ENCODE measurements around the gene ADCYAP1R1. TPM values are rescaled to one million over a fixed set of nuclear protein-coding genes. Genes with fewer than 3 reads are reported as not detected.

ADCYAP1R1 gene
- total RNA-seq, 1 donor from 2014 or later = not detected

DNA sequence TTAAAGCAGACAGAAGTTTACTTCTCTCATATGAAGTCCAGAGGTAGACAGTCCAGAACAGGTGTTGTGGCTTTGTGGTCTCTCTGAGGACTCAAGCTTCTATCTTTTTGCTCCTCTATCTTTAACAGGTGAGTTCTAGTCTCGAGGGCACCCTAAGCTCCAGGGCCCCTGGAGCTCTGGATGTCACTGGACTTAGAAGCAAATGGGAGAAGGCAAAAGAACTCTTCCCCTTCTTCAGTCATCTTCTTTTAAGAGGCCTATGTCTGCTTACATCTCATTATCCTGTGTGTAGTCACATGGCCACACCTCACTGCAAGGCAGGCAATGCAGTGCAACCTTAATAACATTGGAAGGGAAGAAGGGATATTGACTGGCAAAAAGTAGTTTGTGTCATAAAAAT lies 61.6 kb downstream of the ADCYAP1R1 start:
- no peak for DNase-seq (ENCODE audit: low spot score, unreplicated experiment)
- Mint-ChIP-seq H3K9me3 (ENCODE audit: low read depth) (no peaks in the 10 kb centered on the region), H3K27me3 (peaks cover 29% of the 10 kb centered on the region), H3K4me3 (ENCODE audit: low read depth) (no peak overlapping the region), H3K27ac (no peak overlapping the region), H3K36me3 (ENCODE audit: insufficient read depth) (no peaks in the 10 kb centered on the region), H3K4me1 (ENCODE audit: low read depth) (no peaks in the 10 kb centered on the region)
- TF ChIP-seq, protein P1, sequence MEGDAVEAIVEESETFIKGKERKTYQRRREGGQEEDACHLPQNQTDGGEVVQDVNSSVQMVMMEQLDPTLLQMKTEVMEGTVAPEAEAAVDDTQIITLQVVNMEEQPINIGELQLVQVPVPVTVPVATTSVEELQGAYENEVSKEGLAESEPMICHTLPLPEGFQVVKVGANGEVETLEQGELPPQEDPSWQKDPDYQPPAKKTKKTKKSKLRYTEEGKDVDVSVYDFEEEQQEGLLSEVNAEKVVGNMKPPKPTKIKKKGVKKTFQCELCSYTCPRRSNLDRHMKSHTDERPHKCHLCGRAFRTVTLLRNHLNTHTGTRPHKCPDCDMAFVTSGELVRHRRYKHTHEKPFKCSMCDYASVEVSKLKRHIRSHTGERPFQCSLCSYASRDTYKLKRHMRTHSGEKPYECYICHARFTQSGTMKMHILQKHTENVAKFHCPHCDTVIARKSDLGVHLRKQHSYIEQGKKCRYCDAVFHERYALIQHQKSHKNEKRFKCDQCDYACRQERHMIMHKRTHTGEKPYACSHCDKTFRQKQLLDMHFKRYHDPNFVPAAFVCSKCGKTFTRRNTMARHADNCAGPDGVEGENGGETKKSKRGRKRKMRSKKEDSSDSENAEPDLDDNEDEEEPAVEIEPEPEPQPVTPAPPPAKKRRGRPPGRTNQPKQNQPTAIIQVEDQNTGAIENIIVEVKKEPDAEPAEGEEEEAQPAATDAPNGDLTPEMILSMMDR (IDR thresholded peaks at IDR 0.05; ENCODE audit: unreplicated experiment) = no peak

- Mint-ChIP-seq H3K4me3 (ENCODE audit: low read depth) (no peak overlapping the region), H3K36me3 (ENCODE audit: insufficient read depth) (no peaks in the 10 kb centered on the region), H3K27ac (no peak overlapping the region), H3K4me1 (ENCODE audit: low read depth) (no peaks in the 10 kb centered on the region), H3K27me3 (peaks cover 30% of the 10 kb centered on the region), H3K9me3 (ENCODE audit: low read depth) (no peaks in the 10 kb centered on the region)
- peak; percentile 40 for DNase-seq (ENCODE audit: low spot score, unreplicated experiment)
- TF ChIP-seq, protein P1 (IDR thresholded peaks at IDR 0.05; ENCODE audit: unreplicated experiment) = no peak
Measured at GRCh38 chr7:31114593-31115343, 62.7 kb downstream of the ADCYAP1R1 start.

GRCh38 chr7:31116615-31117014 lies 64.5 kb downstream of the ADCYAP1R1 start:
- Mint-ChIP-seq H3K27me3 (peaks cover 34% of the 10 kb centered on the region), H3K9me3 (ENCODE audit: low read depth) (no peaks in the 10 kb centered on the region), H3K4me3 (ENCODE audit: low read depth) (no peak overlapping the region), H3K4me1 (ENCODE audit: low read depth) (no peaks in the 10 kb centered on the region), H3K27ac (no peak overlapping the region), H3K36me3 (ENCODE audit: insufficient read depth) (no peaks in the 10 kb centered on the region)
- no peak for DNase-seq (ENCODE audit: low spot score, unreplicated experiment)
- TF ChIP-seq, protein P1 (IDR thresholded peaks at IDR 0.05; ENCODE audit: unreplicated experiment) = no peak

DNA sequence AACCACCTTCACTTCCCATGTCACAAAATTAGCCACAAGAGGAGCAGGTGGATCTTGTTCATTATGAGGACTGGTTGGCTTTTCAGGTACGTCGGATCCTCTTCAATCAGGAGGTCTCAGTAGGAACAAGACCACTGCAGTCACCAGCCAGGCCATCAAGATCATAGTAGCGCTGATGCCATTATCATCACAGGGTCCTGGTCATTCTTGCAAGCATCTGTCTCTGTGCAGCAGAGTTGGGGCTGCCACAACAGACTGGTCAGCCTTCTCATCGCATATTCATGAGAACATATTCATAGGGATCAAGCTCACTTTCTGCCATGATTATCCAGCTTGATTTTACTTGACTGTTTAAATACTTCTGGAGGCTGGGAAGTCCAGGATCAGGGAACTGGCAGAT lies 67.1 kb downstream of the ADCYAP1R1 start:
- H3K4me1 Mint-ChIP-seq (ENCODE audit: low read depth) = no peaks in the 10 kb centered on the region
- H3K27ac Mint-ChIP-seq = no peak overlapping the region
- no peak for DNase-seq (ENCODE audit: low spot score, unreplicated experiment)
- no peaks in the 10 kb centered on the region for H3K36me3 Mint-ChIP-seq (ENCODE audit: insufficient read depth)
- peaks cover 29% of the 10 kb centered on the region for H3K27me3 Mint-ChIP-seq
- H3K9me3 Mint-ChIP-seq (ENCODE audit: low read depth) = no peaks in the 10 kb centered on the region
- no peak overlapping the region for H3K4me3 Mint-ChIP-seq (ENCODE audit: low read depth)
- TF ChIP-seq, protein P1 (IDR thresholded peaks at IDR 0.05; ENCODE audit: unreplicated experiment) = no peak

GRCh38 chr7:31120800-31121513 lies 68.8 kb downstream of the ADCYAP1R1 start:
- TF ChIP-seq, protein P1 (IDR thresholded peaks at IDR 0.05; ENCODE audit: unreplicated experiment) = no peak
- no peaks in the 10 kb centered on the region for H3K9me3 Mint-ChIP-seq (ENCODE audit: low read depth)
- DNase-seq (ENCODE audit: low spot score, unreplicated experiment) = no peak
- H3K36me3 Mint-ChIP-seq (ENCODE audit: insufficient read depth) = no peaks in the 10 kb centered on the region
- peaks cover 28% of the 10 kb centered on the region for H3K27me3 Mint-ChIP-seq
- no peak overlapping the region for H3K27ac Mint-ChIP-seq
- no peak overlapping the region for H3K4me3 Mint-ChIP-seq (ENCODE audit: low read depth)
- no peaks in the 10 kb centered on the region for H3K4me1 Mint-ChIP-seq (ENCODE audit: low read depth)
